Astrocyte of the cerebellum (primary cell): ENCODE results near the gene NTM.

ENCODE experiments used
- DNase-seq: peaks from one replicate; pipeline ENCODE4 v3.0.0-alpha.2; 2011; ENCODE audit warnings: low read depth
- H3K4me3 ChIP-seq: 2 replicates; pipeline ENCODE4 v1.5.1; 2011; ENCODE audit warnings: mild to moderate bottlenecking, low read depth, low read length, moderate library complexity
- in situ Hi-C: cut with HindIII; loops from 2 replicates; pipeline ENCODE4 v1.10.0; 2017; ENCODE audit warnings: low sequenced_read_pairs
- TF ChIP-seq, protein P1 (sequence below): IDR thresholded peaks from 2 replicates; pipeline ENCODE4 v1.5.1; 2012; ENCODE audit warnings: low read length, low read depth, moderate library complexity, mild to moderate bottlenecking; ENCODE audit errors: missing control alignments

The NTM gene

GRCh38 chr11:131670876-131671275 is 300.5 kb downstream of the NTM start:
- DNase-seq: no peak
- no peak overlapping the region for H3K4me3 ChIP-seq
- TF ChIP-seq, protein P1, sequence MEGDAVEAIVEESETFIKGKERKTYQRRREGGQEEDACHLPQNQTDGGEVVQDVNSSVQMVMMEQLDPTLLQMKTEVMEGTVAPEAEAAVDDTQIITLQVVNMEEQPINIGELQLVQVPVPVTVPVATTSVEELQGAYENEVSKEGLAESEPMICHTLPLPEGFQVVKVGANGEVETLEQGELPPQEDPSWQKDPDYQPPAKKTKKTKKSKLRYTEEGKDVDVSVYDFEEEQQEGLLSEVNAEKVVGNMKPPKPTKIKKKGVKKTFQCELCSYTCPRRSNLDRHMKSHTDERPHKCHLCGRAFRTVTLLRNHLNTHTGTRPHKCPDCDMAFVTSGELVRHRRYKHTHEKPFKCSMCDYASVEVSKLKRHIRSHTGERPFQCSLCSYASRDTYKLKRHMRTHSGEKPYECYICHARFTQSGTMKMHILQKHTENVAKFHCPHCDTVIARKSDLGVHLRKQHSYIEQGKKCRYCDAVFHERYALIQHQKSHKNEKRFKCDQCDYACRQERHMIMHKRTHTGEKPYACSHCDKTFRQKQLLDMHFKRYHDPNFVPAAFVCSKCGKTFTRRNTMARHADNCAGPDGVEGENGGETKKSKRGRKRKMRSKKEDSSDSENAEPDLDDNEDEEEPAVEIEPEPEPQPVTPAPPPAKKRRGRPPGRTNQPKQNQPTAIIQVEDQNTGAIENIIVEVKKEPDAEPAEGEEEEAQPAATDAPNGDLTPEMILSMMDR: no peak
- in situ Hi-C loops: loop anchor here (5.0 to 25.0 kb wide), 2 partner anchors 86 to 609 kb away; no protein-coding TSS in a partner anchor

- no peak overlapping the region for H3K4me3 ChIP-seq
- no peak for DNase-seq
- TF ChIP-seq, protein P1: no peak
- in situ Hi-C loops: loop anchor here (5.0 to 25.0 kb wide), 2 partner anchors 86 to 609 kb away; no protein-coding TSS in a partner anchor
Measured at GRCh38 chr11:131671320-131671719, 300.9 kb downstream of the NTM start.

DNA sequence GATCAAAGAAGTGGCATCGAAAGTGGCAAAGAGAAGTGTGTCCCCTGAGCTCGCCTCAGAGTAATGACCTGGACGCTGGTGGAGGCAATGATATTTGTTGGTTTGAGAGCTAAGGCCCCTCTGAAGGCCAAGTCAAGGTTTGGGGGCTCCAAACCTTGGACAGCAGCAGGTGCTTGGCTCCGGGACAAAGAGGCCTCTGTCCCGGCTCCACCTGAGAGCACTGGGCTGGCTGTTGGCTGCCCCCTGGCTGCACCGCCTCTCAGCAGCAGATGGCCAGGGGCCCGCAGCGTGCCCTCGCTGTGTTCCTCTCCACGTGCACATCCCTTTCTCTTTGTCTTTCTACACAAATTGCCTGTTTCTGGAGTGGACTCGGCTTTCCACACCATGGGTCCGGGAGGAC is 301.3 kb downstream of the NTM start:
- no peak overlapping the region for H3K4me3 ChIP-seq
- TF ChIP-seq, protein P1: peak; percentile 46
- in situ Hi-C loops: loop anchor here (5.0 to 25.0 kb wide), 2 partner anchors 86 to 609 kb away; no protein-coding TSS in a partner anchor

GRCh38 chr11:131672191-131672590 is 301.8 kb downstream of the NTM start:
- TF ChIP-seq, protein P1: no peak
- H3K4me3 ChIP-seq: no peak overlapping the region
- in situ Hi-C loops: loop anchor here (5.0 to 25.0 kb wide), 2 partner anchors 85 to 610 kb away; no protein-coding TSS in a partner anchor
- no peak for DNase-seq

More for the DNA sequence above, 301.3 kb downstream of the NTM start:
- DNase-seq: no peak

DNA sequence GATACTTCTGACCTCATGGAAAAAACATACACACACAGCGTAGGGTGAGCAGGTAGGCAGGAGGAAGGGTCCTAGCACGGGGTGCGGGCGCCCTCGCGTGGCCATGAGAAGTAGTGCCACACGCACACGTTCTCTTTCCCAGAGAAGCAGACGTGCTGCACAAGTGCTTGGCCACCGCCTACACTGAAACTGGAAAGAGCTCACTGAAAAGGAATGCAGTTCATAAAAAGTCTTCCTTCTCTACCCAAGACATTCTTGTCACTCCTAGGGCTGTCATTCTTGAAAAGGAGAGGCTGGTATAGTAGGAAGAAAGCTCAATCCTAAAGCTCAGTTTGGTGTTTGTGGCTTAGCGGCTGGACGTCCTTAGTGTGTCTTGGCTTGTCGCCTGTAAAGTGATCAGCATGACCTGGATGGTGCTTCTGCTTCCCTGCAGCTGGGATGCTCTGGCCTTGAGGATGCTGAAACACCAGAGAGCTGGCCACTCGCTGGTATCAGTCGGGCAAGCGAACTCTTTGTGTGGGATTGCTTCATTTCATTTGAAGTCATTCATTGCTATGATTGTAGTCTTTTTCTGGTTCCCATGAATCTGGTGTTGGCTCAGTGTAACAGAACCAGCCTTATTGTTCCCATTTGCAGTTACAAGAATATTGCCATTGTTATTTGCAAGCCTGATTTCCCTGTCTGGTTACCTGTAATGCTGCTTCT is 303.8 kb downstream of the NTM start:
- H3K4me3 ChIP-seq: no peak overlapping the region
- TF ChIP-seq, protein P1: peak; percentile 97
- in situ Hi-C loops: loop anchor here (5.0 to 25.0 kb wide), 2 partner anchors 83 to 612 kb away; no protein-coding TSS in a partner anchor
- DNase-seq: peak; percentile 53

- in situ Hi-C loops: no loop called here
- DNase-seq: no peak
- H3K4me3 ChIP-seq: no peak overlapping the region
- TF ChIP-seq, protein P1: no peak
Measured at GRCh38 chr11:131675121-131675888, 304.9 kb downstream of the NTM start.
